ENCODE data around the gene RNU4-1.

RNU4-1 gene

DNA sequence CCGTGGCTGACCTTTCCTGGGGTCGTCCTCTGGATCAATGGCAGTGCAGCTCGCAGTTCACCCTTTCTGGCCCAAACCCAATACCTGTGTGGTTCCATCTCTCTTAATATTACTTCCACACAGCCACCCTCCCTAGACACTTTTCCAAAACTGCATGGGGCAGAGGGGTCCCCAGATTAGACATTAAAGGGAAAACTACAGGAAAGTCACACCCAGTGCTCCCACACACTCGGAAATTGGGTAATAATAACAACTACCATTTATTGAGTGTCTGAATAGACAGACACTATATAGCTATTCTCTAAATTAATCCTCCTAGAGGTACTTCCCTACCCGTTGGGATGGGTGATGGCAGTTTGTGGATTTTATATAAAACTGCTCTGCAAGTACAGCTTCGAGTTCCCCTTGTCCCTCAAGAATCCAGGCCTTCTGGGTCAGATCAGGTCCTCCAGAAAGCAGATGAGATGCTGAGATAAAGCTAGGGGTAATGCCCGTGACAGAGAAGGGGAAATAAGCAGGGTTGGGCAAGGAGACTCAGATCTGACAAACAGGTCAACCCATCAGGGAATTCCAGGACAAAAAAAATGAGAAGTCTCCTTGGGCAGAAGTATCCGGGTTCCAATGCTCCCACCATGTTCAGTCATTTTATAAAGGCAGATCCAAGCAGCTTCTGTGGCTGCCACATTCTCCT lies 26.7 kb downstream of the RNU4-1 start:
- peaks cover 3% of the 10 kb centered on the region for H3K36me3 ChIP-seq (replicated peaks)
- H3K27ac ChIP-seq: no peak overlapping the region
- TF ChIP-seq CTCF (IDR thresholded peaks at IDR 0.05; ENCODE audit: low read depth, low read length, missing control alignments): no peak
- no peak overlapping the region for H3K4me3 ChIP-seq (ENCODE audit: low read depth, low read length)
- no peaks in the 10 kb centered on the region for H3K27me3 ChIP-seq (replicated peaks)
- in situ Hi-C loops (cut with HindIII; ENCODE audit: low pct_ligation_motif_present, low sequenced_read_pairs): no loop called here
- no peak for DNase-seq

- Histone ChIP-seq H3K27ac (peak within 1 kb of the TSS; percentile 49), H3K36me3 (replicated peaks) (peaks cover 3% of the 10 kb centered on the region), H3K4me3 (ENCODE audit: low read depth, low read length) (peak within 1 kb of the TSS; percentile 84), H3K27me3 (replicated peaks) (no peaks in the 10 kb centered on the region)
- TF ChIP-seq CTCF (IDR thresholded peaks at IDR 0.05; ENCODE audit: low read depth, low read length, missing control alignments): peak; percentile 68
- in situ Hi-C loops (cut with HindIII; ENCODE audit: low pct_ligation_motif_present, low sequenced_read_pairs): no loop called here
- DNase-seq: peak; percentile 50
Observed at GRCh38 chr12:120265473-120266179, 27.4 kb downstream of the RNU4-1 start, which contains the start of gene PXN. Gene PXN, minus strand, starts transcription at chr12:120265730. Its CDS starts 101 bp downstream, at chr12:120265629.

DNA sequence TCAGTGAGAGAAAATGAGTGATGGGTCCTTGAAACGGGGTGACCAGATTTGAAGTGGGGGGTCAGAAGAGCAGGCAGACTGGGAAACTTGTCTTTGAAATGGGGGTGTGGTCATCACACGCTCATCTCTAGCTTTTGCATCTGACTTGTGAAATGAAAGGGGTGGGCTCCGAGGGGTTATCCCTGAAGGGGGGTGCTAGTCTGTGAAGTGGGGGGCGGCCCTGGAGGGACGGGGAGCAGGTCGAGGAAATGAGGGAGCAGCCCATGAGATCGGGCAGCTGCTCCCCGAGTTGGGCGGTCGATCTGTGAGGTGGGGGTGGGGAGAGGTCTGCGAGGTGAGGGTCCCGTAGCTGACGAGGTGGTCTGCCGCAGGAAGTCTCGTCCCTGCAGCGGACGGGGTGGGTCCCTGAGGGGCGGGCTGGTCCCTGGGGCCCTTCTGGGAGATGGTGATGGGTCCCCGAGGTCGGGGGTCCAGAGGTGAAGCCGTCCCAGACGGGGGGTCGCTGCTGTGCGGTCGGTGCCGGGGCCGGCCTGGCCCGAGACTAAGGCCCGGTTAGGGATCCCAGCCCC lies 28.0 kb downstream of the RNU4-1 start:
- no peak for DNase-seq
- in situ Hi-C loops (cut with HindIII; ENCODE audit: low pct_ligation_motif_present, low sequenced_read_pairs): no loop called here
- H3K27me3 ChIP-seq (replicated peaks): no peaks in the 10 kb centered on the region

GRCh38 chr12:120264086-120264903 lies 28.7 kb downstream of the RNU4-1 start:
- peak overlapping the region; percentile 84 for H3K4me3 ChIP-seq (ENCODE audit: low read depth, low read length)
- no peak for DNase-seq
- in situ Hi-C loops (cut with HindIII; ENCODE audit: low pct_ligation_motif_present, low sequenced_read_pairs): no loop called here
- TF ChIP-seq CTCF (IDR thresholded peaks at IDR 0.05; ENCODE audit: low read depth, low read length, missing control alignments): no peak
- H3K27me3 ChIP-seq (replicated peaks): no peaks in the 10 kb centered on the region
- H3K36me3 ChIP-seq (replicated peaks): peaks cover 6% of the 10 kb centered on the region
- no peak overlapping the region for H3K27ac ChIP-seq

More for the DNA sequence above, 28.0 kb downstream of the RNU4-1 start:
- Histone ChIP-seq H3K36me3 (replicated peaks) (peaks cover 4% of the 10 kb centered on the region), H3K27ac (peak overlapping the region; percentile 49), H3K4me3 (ENCODE audit: low read depth, low read length) (peak overlapping the region; percentile 84)
- TF ChIP-seq CTCF (IDR thresholded peaks at IDR 0.05; ENCODE audit: low read depth, low read length, missing control alignments): no peak

- no peaks in the 10 kb centered on the region for H3K27me3 ChIP-seq (replicated peaks)
- H3K36me3 ChIP-seq (replicated peaks): peaks cover 6% of the 10 kb centered on the region
- no peak for TF ChIP-seq CTCF (IDR thresholded peaks at IDR 0.05; ENCODE audit: low read depth, low read length, missing control alignments)
- H3K4me3 ChIP-seq (ENCODE audit: low read depth, low read length): peak overlapping the region; percentile 84
- DNase-seq: no peak
- H3K27ac ChIP-seq: peak overlapping the region; percentile 8
- in situ Hi-C loops (cut with HindIII; ENCODE audit: low pct_ligation_motif_present, low sequenced_read_pairs): no loop called here
Observed at GRCh38 chr12:120263748-120264085, 29.3 kb downstream of the RNU4-1 start.

All from brain microvascular endothelial cell (primary cell).